Left ventricle myocardium superior (tissue), 1 donor: ENCODE measurements around the gene MOCOS. TPM values are rescaled to one million over a fixed set of nuclear protein-coding genes. Genes with fewer than 3 reads are reported as not detected.
"Not testable (repeated sequence)": the region's sequence is repeated elsewhere in the genome, so short reads cannot be mapped to it uniquely, and the experiment has no call there.

ENCODE experiments used
- ATAC-seq: fragments of 200-7000 bp; cut with Tn5 transposase; one replicate; pipeline ENCODE4 v1.9.1; 2020; ENCODE audit warnings: mild to moderate bottlenecking, moderate library complexity
- DNase-seq: peaks from one replicate; pipeline ENCODE4 v3.0.0-alpha.2; 2020
- intact Hi-C: fragments of 100-400 bp; cut with micrococcal nuclease; formaldehyde crosslinking; loops from one replicate; pipeline ENCODE4 v1.11.0; 2022
- total RNA-seq: library from RNA; stranded (reverse); fragmentation: NEBNext Ultra II Directional; extraction: Animal tissue kit (Norgen Biotek cat#: 25700); gene quantifications from one replicate; pipeline ENCODE4 v1.2.1, GENCODE V29; 2021
- donor health status: DM: no; HTN: yes; CAD: no; lungs with severe emphysema.

The MOCOS gene
- total RNA-seq, 1 donor from 2014 or later, result 0.27 TPM

DNA sequence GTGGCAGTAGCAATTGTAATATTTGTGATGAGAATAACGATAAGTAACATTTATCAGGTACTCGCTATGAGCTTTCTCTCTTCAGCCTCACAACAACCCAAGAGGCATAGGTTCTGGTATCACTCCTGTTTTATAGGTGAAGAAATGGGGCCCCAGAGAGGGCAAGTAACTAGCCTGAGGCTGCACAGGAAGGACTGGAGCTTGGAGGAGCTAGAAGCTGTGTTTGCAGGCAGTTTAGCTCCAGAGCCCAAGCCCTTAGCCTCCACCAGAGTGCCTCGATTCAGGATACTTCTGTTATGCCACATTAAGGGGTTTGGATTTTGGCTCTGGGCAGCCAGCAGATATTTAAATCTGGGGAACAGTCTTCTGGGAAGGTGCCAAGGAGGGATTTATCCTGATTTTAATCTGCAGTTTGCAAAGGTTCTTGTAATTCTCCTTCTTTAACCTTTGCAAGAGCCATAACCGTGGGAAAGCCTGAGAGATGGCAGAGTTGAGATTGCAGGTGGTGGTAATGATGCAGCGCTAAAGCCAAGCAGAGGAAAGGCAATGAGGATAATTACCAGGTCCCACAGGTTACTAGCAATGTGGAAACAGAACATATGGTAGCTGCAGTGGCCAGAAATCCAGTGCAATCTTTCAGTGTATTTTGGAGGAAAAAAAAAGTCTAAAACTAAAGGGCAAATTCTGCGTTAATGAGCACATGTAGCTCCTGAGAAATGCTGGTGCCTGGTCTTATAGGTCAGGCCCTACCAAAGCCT lies 9.1 kb downstream of the MOCOS start:
- no peak for DNase-seq
- intact Hi-C loops, result no loop called here
- ATAC-seq, result no peak

DNA sequence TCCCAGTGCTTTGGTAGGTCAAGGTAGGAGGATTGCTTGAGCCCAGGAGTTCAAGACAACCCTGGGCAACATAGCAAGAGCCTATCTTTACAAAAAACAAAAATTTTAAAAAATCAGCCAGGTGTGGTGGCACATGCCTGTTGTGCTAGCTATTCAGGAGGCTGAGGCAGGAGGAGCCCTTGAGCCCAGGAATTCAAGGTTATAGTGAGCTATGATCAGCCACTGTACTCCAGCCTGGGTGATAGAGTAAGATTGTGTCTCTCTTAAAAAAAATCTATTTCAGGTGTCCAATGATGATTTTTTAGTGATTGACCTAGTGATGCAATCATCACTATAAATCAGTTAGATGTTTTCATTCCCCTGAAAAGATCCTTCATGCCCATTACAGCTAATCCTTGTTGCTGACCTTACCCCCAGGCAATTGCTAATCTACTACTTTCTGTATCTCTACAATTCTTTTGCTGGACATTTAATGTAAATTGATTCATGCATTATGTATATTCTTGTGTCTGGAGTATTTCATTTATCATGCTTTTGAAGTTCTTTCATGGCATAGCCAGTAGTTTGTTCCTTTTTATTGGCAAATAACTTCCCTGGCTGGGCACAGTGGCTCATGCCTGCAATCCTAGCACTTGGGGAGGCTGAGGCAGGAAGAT lies 10.3 kb downstream of the MOCOS start:
- DNase-seq, result no peak
- intact Hi-C loops, result no loop called here
- no peak for ATAC-seq

DNA sequence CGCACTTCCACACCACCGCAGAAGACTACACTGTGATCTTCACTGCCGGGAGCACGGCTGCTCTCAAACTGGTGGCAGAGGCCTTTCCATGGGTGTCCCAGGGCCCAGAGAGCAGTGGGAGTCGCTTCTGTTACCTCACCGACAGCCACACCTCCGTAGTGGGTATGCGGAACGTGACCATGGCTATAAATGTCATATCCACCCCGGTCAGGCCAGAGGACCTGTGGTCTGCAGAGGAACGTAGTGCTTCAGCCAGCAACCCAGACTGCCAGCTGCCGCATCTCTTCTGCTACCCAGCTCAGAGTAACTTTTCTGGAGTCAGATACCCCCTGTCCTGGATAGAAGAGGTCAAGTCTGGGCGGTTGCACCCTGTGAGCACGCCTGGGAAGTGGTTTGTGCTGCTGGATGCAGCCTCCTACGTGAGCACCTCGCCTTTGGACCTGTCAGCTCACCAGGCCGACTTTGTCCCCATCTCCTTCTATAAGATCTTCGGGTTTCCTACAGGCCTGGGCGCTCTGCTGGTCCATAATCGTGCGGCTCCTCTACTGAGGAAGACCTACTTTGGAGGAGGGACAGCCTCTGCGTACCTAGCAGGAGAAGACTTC lies 12.5 kb downstream of the MOCOS start:
- ATAC-seq, result no peak
- intact Hi-C loops, result no loop called here
- DNase-seq, result no peak

DNA sequence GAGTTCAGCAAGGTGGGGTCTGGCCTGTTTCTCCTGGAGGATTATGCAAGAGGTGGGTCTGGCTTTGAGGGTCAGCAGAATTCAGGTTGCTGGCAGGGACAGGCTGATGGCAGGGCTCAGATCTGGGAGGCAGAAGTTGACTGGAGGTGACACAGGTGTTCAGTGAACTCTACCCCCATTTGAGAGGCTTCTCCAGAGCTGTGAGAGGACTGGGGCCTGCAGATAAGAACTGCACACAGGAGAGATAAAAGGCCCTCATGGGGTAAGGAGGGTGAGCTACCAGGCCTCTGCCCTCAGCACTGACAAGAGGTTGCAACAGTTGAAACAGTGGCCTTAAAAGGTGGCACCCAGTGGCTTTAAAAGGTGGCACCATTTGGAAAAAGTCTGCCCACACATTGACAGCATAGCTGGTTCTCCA lies 13.1 kb downstream of the MOCOS start:
- intact Hi-C loops, result no loop called here
- ATAC-seq, result no peak
- no peak for DNase-seq

DNA sequence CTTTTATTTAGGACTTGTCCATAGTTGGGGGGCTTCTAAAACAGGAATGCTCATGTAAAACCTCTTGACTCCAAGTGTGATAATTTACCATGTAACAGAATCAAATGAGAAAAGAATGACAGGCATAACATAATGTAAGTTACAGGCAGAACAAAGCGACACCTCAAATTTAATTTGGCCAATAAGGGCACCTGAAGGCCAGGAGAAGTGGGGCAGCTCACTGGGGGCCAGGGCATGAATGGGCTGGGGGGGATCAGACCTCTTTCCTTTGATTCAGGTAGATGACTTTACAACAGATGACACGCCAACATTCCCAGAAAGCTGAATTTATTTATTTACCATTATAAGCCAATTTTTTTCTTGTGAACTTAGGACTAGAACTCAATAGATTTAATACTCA lies 14.5 kb downstream of the MOCOS start:
- ATAC-seq (no peak), DNase-seq (no peak)
- intact Hi-C loops, result no loop called here

DNA sequence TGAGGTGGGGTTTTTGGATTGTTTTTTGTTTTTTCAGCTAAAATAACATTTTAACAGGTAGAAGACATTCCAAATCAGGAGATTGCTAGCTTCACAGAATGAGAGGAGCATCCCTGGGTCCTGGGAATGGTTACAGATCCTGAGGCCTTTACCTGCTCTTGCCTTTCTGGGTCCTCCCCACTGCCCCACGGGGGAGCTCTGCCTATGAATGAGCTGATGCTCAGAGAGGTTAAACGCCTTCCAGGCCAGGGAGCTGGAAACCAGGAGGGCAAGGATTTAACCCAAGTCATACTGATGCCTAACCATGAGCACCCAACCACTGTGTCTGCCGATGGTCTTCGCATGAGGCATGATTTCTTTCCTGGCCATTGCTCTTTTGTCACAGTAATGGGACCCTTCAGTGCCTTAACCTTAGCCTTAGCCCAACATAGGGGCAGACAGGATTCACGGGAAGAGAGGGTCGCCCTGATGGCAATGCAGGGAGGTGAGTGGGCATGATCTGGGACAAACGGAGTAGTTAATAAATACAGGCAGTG lies 16.1 kb downstream of the MOCOS start:
- intact Hi-C loops, result no loop called here
- no peak for ATAC-seq
- DNase-seq, result no peak

DNA sequence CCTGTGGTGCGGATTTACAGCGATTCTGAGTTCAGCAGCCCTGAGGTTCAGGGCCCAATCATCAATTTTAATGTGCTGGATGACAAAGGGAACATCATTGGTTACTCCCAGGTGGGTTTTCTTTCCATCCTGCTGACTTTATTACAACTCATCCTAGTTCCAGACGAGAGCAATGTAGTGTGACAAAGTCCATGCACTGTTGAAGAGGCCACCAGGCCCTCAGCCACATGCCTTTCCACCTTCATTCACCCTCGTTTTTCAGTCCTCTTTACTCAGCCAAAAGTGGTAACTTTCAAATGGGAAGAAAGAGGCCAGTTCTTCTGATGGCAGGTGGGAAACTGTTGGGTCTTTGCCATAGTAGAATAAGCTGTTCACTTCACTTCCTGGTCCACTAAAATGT lies 17.9 kb downstream of the MOCOS start:
- intact Hi-C loops, result no loop called here
- no peak for ATAC-seq
- no peak for DNase-seq

DNA sequence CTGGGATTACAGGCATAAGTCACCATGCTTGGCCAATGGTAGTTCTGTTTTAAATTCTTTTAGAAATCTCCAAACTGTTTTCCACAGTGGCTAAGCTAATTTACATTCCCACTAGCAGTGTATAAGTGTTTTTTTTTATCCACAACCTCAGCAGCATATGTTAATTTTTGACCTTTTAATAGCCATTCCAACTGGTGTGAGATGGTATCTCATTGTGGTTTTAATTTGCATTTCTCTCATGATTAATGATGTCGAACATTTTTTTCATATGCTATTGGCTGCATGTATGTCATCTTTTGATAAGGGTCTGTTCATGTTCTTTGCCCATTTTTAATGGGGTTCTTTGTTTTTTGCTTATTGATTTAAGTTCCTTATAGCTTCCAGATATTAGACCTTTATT lies 20.0 kb downstream of the MOCOS start:
- no peak for ATAC-seq
- intact Hi-C loops, result no loop called here

DNA sequence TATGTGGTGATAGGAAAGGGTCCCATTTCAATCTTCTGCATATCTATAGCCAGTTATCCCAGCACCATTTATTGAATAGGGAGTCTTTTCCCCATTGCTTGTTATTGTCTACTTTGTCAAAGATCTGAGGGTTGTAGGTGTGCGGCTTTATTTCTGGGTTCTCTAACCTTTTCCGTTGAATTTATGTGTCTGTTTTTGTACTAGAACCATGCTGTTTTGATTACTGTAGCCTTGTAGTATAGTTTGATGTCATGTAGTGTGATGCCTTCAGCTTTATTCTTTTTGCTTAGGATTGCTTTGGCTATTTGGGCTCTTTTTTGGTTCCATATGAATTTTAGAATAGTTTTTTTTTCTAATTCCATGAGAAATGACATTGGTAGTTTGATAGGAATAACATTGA lies 20.7 kb downstream of the MOCOS start:
- DNase-seq, intact Hi-C loops, ATAC-seq: not testable (repeated sequence)

More for the DNA sequence above, 20.0 kb downstream of the MOCOS start:
- no peak for DNase-seq

DNA sequence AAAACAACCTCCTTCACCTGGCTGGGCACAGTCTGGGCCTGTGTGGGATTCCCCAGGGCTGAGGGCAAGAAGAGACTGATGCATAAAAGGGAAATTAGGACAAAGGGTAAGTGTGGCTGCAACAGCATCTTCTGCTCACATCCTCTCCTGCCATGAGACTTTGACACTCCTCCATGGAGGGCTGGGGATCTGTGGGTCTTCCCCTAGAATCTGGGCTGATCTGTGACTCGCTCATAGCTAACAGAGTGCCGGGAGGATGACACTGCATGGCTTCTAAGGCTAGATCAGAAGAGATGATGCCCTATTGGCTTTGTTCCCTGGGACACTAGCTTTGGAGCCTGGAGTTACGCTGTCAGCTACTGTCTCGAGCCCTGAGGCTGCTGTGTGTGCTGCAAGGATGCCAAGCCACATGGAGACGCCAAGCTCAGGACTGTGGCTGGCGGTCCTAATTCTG lies 24.3 kb downstream of the MOCOS start:
- intact Hi-C loops, result no loop called here
- DNase-seq (no peak), ATAC-seq (no peak)

DNA sequence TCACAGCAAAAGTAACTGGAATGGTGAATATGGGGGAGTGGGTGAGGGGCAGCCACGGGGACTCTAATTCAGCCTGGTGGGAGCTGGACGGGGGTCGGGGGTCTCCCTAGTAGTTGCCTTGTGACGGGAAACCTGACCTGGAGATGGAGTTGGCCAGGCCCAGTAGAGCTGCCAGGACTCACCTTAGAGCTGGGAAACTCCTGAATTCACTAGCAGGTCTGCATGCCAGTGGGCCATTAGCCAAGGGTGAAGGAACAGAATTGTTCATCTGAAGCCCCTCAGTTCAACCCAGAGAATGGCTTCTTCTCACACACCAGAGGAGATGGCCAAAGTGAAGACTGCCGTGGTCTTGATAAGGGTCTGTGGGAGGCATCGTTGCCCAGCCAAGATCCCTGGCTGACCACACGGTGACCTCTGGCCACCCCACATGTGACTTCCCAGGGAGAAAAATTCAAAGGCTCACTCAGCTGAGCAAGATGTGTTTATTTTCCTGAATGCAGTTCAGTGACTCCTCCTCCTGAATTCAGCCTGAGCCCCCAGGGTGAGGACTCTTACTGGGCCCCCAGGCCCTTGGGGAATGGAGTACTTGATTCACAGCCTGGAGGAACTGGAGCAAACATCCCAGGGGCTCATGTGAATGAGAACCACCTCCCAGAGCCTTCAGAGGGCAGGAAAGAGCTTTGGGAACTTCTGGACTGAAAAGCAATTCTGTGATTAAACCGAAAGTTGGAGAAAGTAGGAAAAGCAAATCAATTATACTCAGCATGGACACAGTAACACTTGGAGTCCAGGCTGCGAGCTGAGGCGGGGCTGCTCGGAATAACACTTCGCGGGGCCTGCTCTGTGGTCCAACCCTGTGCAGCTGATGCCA lies 25.2 kb downstream of the MOCOS start:
- peak; percentile 31 for DNase-seq
- intact Hi-C loops, result no loop called here
- ATAC-seq, result peak; percentile 48

DNA sequence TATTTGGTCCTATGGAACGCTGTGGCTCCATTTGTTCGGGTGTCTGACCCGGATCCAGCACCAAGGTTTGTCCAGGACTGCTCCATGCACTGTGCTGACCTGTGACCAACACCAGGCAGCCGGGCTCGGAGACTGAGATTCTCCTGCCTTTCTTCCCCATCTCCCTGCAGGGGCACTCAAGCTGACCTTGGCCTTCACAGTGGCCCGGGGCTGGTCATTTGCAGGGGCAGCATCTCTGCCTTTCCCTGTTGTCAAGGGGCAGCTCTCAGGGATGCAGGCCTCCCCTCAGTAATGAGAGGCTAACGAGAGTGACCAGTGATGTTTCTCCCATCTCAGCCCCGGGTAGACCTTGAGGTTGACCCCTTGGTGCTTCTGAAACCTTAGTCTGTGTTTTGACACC lies 27.5 kb downstream of the MOCOS start:
- no peak for DNase-seq
- ATAC-seq, result no peak
- intact Hi-C loops, result no loop called here

DNA sequence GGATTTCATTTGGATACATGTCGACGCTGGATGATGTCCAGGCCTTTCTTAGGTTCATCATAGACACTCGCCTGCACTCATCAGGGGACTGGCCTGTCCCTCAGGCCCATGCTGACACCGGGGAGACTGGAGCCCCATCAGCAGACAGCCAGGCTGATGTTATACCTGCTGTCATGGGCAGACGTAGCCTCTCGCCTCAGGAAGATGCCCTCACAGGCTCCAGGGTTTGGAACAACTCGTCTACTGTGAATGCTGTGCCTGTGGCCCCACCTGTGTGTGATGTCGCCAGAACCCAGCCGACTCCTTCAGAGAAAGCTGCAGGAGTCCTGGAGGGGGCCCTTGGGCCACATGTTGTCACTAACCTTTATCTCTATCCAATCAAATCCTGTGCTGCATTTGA lies 28.3 kb downstream of the MOCOS start:
- no peak for DNase-seq
- intact Hi-C loops, result no loop called here
- ATAC-seq, result no peak

DNA sequence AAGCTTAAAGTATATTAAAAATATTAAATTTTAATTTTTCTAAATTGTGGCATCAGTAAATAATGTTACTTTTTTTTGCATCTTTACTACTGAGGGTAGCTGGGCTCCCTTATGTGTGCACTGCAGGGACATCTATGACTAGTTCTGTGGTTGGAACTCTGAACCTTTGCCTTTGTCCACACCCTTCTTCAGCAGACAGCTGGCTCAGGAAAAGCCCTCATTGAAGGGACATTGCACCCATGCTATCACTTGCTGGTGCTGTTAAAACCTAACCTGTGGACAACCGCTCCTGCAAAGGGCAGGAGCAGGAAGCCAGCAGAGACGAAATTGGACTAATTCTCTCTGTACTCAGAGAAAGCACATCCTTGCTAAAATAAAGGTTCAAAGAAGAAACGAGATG lies 30.1 kb downstream of the MOCOS start:
- DNase-seq, result no peak

DNA sequence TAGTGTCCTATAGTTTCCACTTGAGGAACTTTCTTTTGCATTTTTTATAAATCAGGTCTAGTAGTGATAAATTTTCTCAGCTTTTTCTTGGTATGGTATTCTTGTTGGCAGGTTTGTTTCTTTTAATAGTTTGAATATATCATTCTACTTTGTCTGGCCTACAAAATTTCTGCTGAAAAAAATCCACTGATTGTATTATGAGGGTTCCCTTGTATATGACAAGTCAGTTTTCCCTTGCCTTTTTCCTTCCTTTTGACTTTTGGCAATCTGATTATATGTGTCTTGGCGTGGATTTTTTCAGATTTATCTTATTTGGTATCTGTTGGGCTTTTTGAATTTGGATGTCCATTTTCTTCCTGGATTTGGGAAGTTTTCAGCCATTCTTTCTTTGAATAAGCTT lies 41.9 kb downstream of the MOCOS start:
- intact Hi-C loops, result no loop called here
- DNase-seq (no peak), ATAC-seq (no peak)

More for the DNA sequence above, 30.1 kb downstream of the MOCOS start:
- intact Hi-C loops, result no loop called here
- ATAC-seq, result no peak

DNA sequence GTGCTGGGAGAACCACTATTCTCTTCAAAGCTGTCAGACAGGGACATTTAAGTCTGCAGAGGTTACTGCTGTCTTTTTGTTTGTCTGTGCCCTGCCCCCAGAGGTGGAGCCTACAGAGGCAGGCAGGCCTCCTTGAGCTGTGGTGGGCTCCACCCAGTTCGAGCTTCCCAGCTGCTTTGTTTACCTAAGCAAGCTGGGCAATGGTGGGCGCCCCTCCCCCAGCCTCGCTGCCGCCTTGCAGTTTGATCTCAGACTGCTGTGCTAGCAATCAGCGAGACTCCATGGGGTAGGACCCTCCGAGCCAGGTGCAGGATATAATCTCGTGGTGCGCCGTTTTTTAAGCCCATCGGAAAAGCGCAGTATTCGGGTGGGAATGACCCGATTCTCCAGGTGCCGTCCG lies 53.2 kb downstream of the MOCOS start:
- DNase-seq, intact Hi-C loops, ATAC-seq: not testable (repeated sequence)

DNA sequence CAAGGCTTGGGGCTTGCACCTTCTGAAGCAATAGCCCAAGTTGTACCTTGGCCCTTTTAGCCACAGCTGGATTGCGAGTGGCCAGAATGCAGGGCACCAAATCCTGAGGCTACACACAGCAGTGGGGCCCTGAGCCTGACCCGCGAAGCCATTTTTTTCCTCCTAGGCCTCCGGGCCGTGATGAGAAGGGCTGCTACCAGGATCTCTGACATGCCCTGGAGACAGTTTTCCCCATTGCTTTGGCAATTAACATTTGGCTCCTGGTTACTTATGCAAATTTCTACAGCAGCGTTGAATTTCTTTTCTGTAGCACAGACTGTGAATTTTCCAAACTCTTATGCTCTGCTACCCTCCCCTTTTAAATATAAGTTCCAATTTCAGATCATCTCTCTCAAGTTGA lies 54.5 kb downstream of the MOCOS start:
- intact Hi-C loops, result no loop called here
- DNase-seq, result no peak
- no peak for ATAC-seq

DNA sequence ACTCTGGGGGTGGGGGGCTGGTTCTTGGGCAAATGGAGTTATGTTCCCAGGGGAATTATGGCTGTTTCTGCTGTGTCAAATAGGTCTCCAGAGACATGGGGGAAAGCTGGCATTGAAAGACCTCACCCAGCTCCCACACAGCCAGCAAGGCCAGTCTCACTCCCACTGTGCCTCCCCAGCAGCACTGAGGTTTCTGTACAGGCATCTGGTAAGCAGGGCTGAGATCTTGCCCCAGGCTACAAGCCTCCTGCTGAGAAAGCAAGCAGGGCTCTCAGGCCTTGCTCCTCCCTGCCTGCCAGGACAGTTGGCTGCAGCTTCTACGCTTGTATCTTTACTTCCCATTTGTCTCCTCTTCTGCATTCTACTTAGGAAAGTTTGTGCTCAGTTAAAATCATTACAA lies 59.7 kb downstream of the MOCOS start:
- no peak for DNase-seq
- no peak for ATAC-seq
- intact Hi-C loops, result no loop called here

DNA sequence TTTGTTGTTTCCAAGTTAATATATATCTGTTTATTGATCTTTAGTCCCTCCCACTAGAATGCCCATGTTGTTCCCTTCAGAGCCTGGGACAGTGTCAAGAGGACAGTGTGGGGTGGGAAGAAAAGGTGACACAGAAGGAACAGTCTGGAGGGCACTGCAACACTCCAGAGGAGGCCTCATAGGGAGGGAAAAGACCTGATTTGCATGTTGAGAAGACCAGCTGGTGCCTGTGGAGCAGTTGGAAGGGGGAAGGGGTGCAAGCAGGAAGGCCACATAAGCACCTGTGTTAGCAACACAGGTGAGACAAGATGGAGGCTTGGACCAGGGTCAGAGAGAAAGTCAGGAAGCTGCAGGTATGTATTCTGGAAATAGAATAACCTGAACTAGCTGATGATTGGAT lies 62.1 kb downstream of the MOCOS start:
- DNase-seq (no peak), ATAC-seq (no peak)
- intact Hi-C loops, result no loop called here
